Measurements from ENCODE around the gene ADORA2B.

The ADORA2B gene

GRCh38 chr17:15981646-15982580, 37.0 kb downstream of the ADORA2B start:
- Histone ChIP-seq H3K9me3 (ENCODE audit: control insufficient read depth, insufficient read depth, low read depth, low read length) (no peaks in the 10 kb centered on the region), H3K4me1 (ENCODE audit: control insufficient read depth, insufficient read depth, low read length) (peaks cover 11% of the 10 kb centered on the region), H3K27ac (ENCODE audit: low read depth, low read length) (peak overlapping the region; percentile 69), H3K36me3 (ENCODE audit: control insufficient read depth, insufficient read depth, low read length) (peaks cover 77% of the 10 kb centered on the region), H3K4me3 (ENCODE audit: low read depth, low read length) (no peak overlapping the region), H3K27me3 (ENCODE audit: control insufficient read depth, insufficient read depth, low read length) (no peaks in the 10 kb centered on the region), H3K9ac (ENCODE audit: low read length) (peak overlapping the region; percentile 75)

DNA sequence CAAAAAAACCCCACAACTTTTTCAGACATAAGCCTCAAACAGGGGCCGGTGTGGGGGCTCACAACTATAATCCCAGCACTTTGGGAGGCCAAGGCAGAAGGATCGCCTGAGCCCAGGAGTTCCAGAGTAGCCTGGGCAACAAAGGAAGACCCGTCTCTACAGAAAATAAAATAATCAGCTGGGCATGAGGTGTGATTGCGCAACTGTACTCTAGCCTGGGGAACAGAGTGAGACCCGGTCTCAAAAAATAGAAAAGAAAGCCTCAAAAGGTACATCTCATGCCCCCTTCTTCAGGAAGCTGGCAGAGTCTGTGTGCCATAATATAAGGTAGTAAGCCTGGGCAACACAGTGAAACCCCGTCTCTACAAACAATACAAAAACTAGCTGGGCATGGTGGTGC, 51.4 kb downstream of the ADORA2B start:
- peaks cover 3% of the 10 kb centered on the region; the same call in 1 of the 2 replicates for H3K4me1 ChIP-seq (ENCODE audit: control insufficient read depth, insufficient read depth, low read length)
- peaks cover 21% of the 10 kb centered on the region for H3K36me3 ChIP-seq (ENCODE audit: control insufficient read depth, insufficient read depth, low read length)
- no peak overlapping the region for H3K27ac ChIP-seq (ENCODE audit: low read depth, low read length)
- no peak overlapping the region for H3K4me3 ChIP-seq (ENCODE audit: low read depth, low read length)
- no peak overlapping the region for H3K9ac ChIP-seq (ENCODE audit: low read length)
- H3K9me3 ChIP-seq (ENCODE audit: control insufficient read depth, insufficient read depth, low read depth, low read length): peaks cover 3% of the 10 kb centered on the region; the same call in 1 of the 2 replicates
- no peaks in the 10 kb centered on the region for H3K27me3 ChIP-seq (ENCODE audit: control insufficient read depth, insufficient read depth, low read length)

DNA sequence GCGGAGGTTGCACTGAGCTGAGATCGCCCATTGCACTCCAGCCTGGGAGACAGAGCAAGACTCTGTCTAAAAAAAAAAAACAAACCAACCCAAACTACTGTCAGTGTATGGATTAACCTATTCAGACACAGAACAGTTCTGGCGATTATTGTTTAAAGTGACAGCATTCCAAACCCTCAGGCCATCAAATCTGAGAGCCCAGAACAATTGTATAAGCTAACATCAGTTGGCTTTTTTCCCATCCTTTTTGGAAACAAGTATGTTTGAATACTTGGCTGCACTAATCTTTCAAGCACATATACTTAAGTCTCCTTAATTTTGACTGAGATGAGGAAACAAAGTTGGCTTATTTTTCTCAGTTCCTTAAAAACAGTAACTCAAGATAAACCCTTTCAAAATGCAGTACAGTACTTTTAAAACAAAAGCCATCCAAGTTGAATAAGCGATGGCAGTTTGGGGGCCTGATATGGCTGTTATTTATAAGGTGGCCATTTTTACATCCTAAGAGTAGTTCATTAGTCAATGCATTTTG, 53.2 kb downstream of the ADORA2B start:
- H3K27me3 ChIP-seq (ENCODE audit: control insufficient read depth, insufficient read depth, low read length): no peaks in the 10 kb centered on the region
- peaks cover 3% of the 10 kb centered on the region; the same call in 1 of the 2 replicates for H3K4me1 ChIP-seq (ENCODE audit: control insufficient read depth, insufficient read depth, low read length)
- H3K36me3 ChIP-seq (ENCODE audit: control insufficient read depth, insufficient read depth, low read length): peaks cover 36% of the 10 kb centered on the region
- H3K27ac ChIP-seq (ENCODE audit: low read depth, low read length): no peak overlapping the region
- H3K9me3 ChIP-seq (ENCODE audit: control insufficient read depth, insufficient read depth, low read depth, low read length): peaks cover 8% of the 10 kb centered on the region
- peak overlapping the region; percentile 94 for H3K9ac ChIP-seq (ENCODE audit: low read length)
- H3K4me3 ChIP-seq (ENCODE audit: low read depth, low read length): peak overlapping the region; percentile 86; the same call in 1 of the 2 replicates

DNA sequence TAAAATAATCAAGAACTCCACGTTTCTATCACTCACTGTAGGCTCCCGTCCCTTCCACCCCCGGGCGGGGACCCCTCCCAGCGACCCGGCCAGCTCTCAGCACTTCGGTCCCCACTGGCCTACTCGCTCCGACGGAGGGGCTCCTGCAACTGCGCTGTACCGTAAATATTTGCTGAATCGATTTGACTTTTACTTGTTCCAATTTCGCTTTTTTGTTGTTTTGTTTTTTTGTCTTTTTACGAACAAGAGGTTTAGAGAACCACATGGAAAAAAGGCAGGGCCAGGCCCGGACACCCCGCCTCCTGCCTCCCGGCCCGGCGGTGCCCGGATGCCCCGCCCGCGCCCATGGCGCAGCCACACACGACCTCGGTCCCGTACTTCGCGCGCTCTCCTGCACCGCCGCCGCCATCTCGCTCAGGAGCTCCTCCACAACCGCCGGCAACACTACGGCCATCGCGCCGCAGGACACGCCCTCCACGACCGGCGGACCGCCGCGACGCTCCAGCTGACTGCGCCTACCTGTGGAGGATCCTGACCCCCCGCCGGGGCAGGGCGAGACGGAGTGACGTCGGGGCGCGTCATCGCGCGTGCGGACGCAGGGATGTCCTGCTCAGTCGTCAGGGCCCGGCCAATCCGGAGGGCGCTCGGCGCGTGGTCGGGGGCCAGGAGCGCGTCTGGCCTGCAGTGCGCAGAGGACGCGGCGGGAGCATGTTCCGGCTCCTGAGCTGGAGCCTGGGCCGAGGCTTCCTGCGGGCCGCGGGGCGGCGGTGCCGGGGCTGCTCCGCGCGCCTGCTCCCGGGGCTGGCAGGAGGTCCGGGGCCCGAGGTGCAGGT, 54.4 kb downstream of the ADORA2B start, which contains the start of the genes TTC19 and ZSWIM7:
Gene TTC19, plus strand, starts transcription at position 684 of the 833 bp plus-strand sequence. Its CDS starts 25 bp downstream, at position 709.
Gene ZSWIM7, minus strand, starts transcription at position 564 of the 833 bp plus-strand sequence. Its CDS starts 110 bp downstream, at position 454.
- Histone ChIP-seq H3K36me3 (ENCODE audit: control insufficient read depth, insufficient read depth, low read length) (peaks cover 41% of the 10 kb centered on the region), H3K27me3 (ENCODE audit: control insufficient read depth, insufficient read depth, low read length) (no peaks in the 10 kb centered on the region), H3K27ac (ENCODE audit: low read depth, low read length) (peak within 1 kb of the TSS; percentile 90), H3K4me1 (ENCODE audit: control insufficient read depth, insufficient read depth, low read length) (peaks cover 3% of the 10 kb centered on the region; the same call in 1 of the 2 replicates), H3K9ac (ENCODE audit: low read length) (peak within 1 kb of the TSS; percentile 94), H3K9me3 (ENCODE audit: control insufficient read depth, insufficient read depth, low read depth, low read length) (peaks cover 8% of the 10 kb centered on the region), H3K4me3 (ENCODE audit: low read depth, low read length) (peak within 1 kb of the TSS; percentile 86)

GRCh38 chr17:15999974-16000827, 55.3 kb downstream of the ADORA2B start:
- Histone ChIP-seq H3K36me3 (ENCODE audit: control insufficient read depth, insufficient read depth, low read length) (peaks cover 49% of the 10 kb centered on the region), H3K27ac (ENCODE audit: low read depth, low read length) (peak overlapping the region; percentile 84), H3K4me1 (ENCODE audit: control insufficient read depth, insufficient read depth, low read length) (peaks cover 3% of the 10 kb centered on the region; the same call in 1 of the 2 replicates)

GRCh38 chr17:16001226-16001897, 56.4 kb downstream of the ADORA2B start:
- no peak overlapping the region for H3K9ac ChIP-seq (ENCODE audit: low read length)
- H3K27ac ChIP-seq (ENCODE audit: low read depth, low read length): no peak overlapping the region
- peaks cover 3% of the 10 kb centered on the region; the same call in 1 of the 2 replicates for H3K4me1 ChIP-seq (ENCODE audit: control insufficient read depth, insufficient read depth, low read length)
- H3K4me3 ChIP-seq (ENCODE audit: low read depth, low read length): peak overlapping the region; percentile 86
- H3K27me3 ChIP-seq (ENCODE audit: control insufficient read depth, insufficient read depth, low read length): no peaks in the 10 kb centered on the region
- H3K36me3 ChIP-seq (ENCODE audit: control insufficient read depth, insufficient read depth, low read length): peaks cover 61% of the 10 kb centered on the region
- peaks cover 8% of the 10 kb centered on the region for H3K9me3 ChIP-seq (ENCODE audit: control insufficient read depth, insufficient read depth, low read depth, low read length)

More at GRCh38 chr17:15999974-16000827, 55.3 kb downstream of the ADORA2B start:
- Histone ChIP-seq H3K9me3 (ENCODE audit: control insufficient read depth, insufficient read depth, low read depth, low read length) (peaks cover 8% of the 10 kb centered on the region), H3K9ac (ENCODE audit: low read length) (peak overlapping the region; percentile 94), H3K4me3 (ENCODE audit: low read depth, low read length) (peak overlapping the region; percentile 86), H3K27me3 (ENCODE audit: control insufficient read depth, insufficient read depth, low read length) (no peaks in the 10 kb centered on the region)

GRCh38 chr17:16002708-16003260, 57.9 kb downstream of the ADORA2B start:
- Histone ChIP-seq H3K9me3 (ENCODE audit: control insufficient read depth, insufficient read depth, low read depth, low read length) (peaks cover 8% of the 10 kb centered on the region), H3K4me1 (ENCODE audit: control insufficient read depth, insufficient read depth, low read length) (peaks cover 3% of the 10 kb centered on the region; the same call in 1 of the 2 replicates), H3K4me3 (ENCODE audit: low read depth, low read length) (no peak overlapping the region), H3K36me3 (ENCODE audit: control insufficient read depth, insufficient read depth, low read length) (peaks cover 70% of the 10 kb centered on the region), H3K9ac (ENCODE audit: low read length) (no peak overlapping the region), H3K27me3 (ENCODE audit: control insufficient read depth, insufficient read depth, low read length) (no peaks in the 10 kb centered on the region), H3K27ac (ENCODE audit: low read depth, low read length) (no peak overlapping the region)

- peaks cover 80% of the 10 kb centered on the region for H3K36me3 ChIP-seq (ENCODE audit: control insufficient read depth, insufficient read depth, low read length)
- H3K27me3 ChIP-seq (ENCODE audit: control insufficient read depth, insufficient read depth, low read length): no peaks in the 10 kb centered on the region
- H3K9me3 ChIP-seq (ENCODE audit: control insufficient read depth, insufficient read depth, low read depth, low read length): peaks cover 8% of the 10 kb centered on the region
- no peak overlapping the region for H3K9ac ChIP-seq (ENCODE audit: low read length)
- H3K4me3 ChIP-seq (ENCODE audit: low read depth, low read length): no peak overlapping the region
- H3K4me1 ChIP-seq (ENCODE audit: control insufficient read depth, insufficient read depth, low read length): peaks cover 3% of the 10 kb centered on the region; the same call in 1 of the 2 replicates
- H3K27ac ChIP-seq (ENCODE audit: low read depth, low read length): no peak overlapping the region
These were observed 58.9 kb downstream of the ADORA2B start for GRCh38 chr17:16003841-16004240.

- Histone ChIP-seq H3K27me3 (ENCODE audit: control insufficient read depth, insufficient read depth, low read length) (no peaks in the 10 kb centered on the region), H3K36me3 (ENCODE audit: control insufficient read depth, insufficient read depth, low read length) (peaks cover 92% of the 10 kb centered on the region), H3K9ac (ENCODE audit: low read length) (no peak overlapping the region), H3K4me1 (ENCODE audit: control insufficient read depth, insufficient read depth, low read length) (peaks cover 3% of the 10 kb centered on the region; the same call in 1 of the 2 replicates), H3K27ac (ENCODE audit: low read depth, low read length) (no peak overlapping the region), H3K4me3 (ENCODE audit: low read depth, low read length) (no peak overlapping the region), H3K9me3 (ENCODE audit: control insufficient read depth, insufficient read depth, low read depth, low read length) (peaks cover 8% of the 10 kb centered on the region)
These were observed 60.7 kb downstream of the ADORA2B start for GRCh38 chr17:16005636-16006035.

Measured in HUES6 (cell line).